GM23248 (cell line): ENCODE results near the gene MSI1. TPM values are rescaled to one million over a fixed set of nuclear protein-coding genes. Genes with fewer than 3 reads are reported as not detected.
A peak's percentile ranks its signal among the peaks of the same experiment; 100 is the strongest.
"Not testable (repeated sequence)": the region's sequence is repeated elsewhere in the genome, so short reads cannot be mapped to it uniquely, and the experiment has no call there.

Experiments
- DNase-seq: peaks from one replicate; pipeline ENCODE4 v3.0.0-alpha.2; 2015
- H2AFZ ChIP-seq: fragments of 200-600 bp; sonication (generic); 2 replicates; pipeline ENCODE4 v1.6.1; 2016; ENCODE audit warnings: antibody characterized with exemption
- H3F3A ChIP-seq: fragments of 200-600 bp; sonication (generic); 2 replicates; pipeline ENCODE4 v1.6.1; 2016; ENCODE audit warnings: mild to moderate bottlenecking, antibody characterized with exemption, mixed run types; ENCODE audit not compliant: insufficient read depth
- H3K27ac ChIP-seq: fragments of 200-600 bp; sonication (generic); 2 replicates; pipeline ENCODE4 v1.5.1; 2016; ENCODE audit warnings: mild to moderate bottlenecking
- H3K27me3 ChIP-seq: fragments of 200-600 bp; sonication (generic); replicated peaks from 2 replicates; pipeline ENCODE4 v1.6.1; 2016; ENCODE audit warnings: mild to moderate bottlenecking; ENCODE audit not compliant: insufficient read depth
- H3K36me3 ChIP-seq: fragments of 200-600 bp; sonication (generic); 2 replicates; pipeline ENCODE4 v1.6.1; 2016; ENCODE audit warnings: low read depth, mild to moderate bottlenecking
- H3K4me1 ChIP-seq: fragments of 200-600 bp; sonication (generic); 2 replicates; pipeline ENCODE4 v1.6.1; 2016; ENCODE audit warnings: mild to moderate bottlenecking; ENCODE audit not compliant: insufficient read depth
- H3K4me2 ChIP-seq: fragments of 200-600 bp; sonication (generic); one replicate; pipeline ENCODE4 v1.6.1; 2016; ENCODE audit warnings: mild to moderate bottlenecking; ENCODE audit not compliant: unreplicated experiment
- H3K4me3 ChIP-seq: fragments of 200-600 bp; sonication (generic); 2 replicates; pipeline ENCODE4 v1.5.1; 2016; ENCODE audit warnings: mild to moderate bottlenecking
- H3K79me2 ChIP-seq: fragments of 200-600 bp; sonication (generic); 2 replicates; pipeline ENCODE4 v1.6.1; 2016; ENCODE audit warnings: mild to moderate bottlenecking; ENCODE audit not compliant: insufficient read depth
- H3K9ac ChIP-seq: fragments of 200-600 bp; sonication (generic); 2 replicates; pipeline ENCODE4 v1.6.1; 2016; ENCODE audit warnings: mild to moderate bottlenecking
- H3K9me2 ChIP-seq: fragments of 200-600 bp; sonication (generic); 2 replicates; pipeline ENCODE4 v1.6.1; 2016; ENCODE audit warnings: mixed run types, mild to moderate bottlenecking, moderate library complexity; ENCODE audit not compliant: insufficient read depth
- H3K9me3 ChIP-seq: fragments of 200-600 bp; sonication (generic); one replicate; pipeline ENCODE4 v1.6.1; 2017; ENCODE audit warnings: low read depth
- H4K20me1 ChIP-seq: fragments of 200-600 bp; sonication (generic); 2 replicates; pipeline ENCODE4 v1.6.0; 2016; ENCODE audit not compliant: insufficient read depth
- EZH2 ChIP-seq: fragments of 200-600 bp; sonication (generic); IDR thresholded peaks from 2 replicates; pipeline ENCODE4 v1.6.1; 2018; ENCODE audit warnings: antibody characterized with exemption, mild to moderate bottlenecking; ENCODE audit not compliant: insufficient read depth, poor library complexity, severe bottlenecking
- EZH2phosphoT487 ChIP-seq: fragments of 200-600 bp; sonication (generic); IDR thresholded peaks from 2 replicates; pipeline ENCODE4 v1.6.1; 2018; ENCODE audit warnings: antibody characterized with exemption, moderate library complexity, mild to moderate bottlenecking, low read depth; ENCODE audit not compliant: insufficient read depth
- WGBS, 2 experiments: methylation state at CpG; one replicate each; pipeline ENCODE4 v1.1.6; 2015 to 2017; ENCODE audit warnings: low lambda C conversion rate in 2 of 2, low coverage in 1 of 2; ENCODE audit errors: missing lambda C conversion rate in 2 of 2; 5-methylcytosine and 5-hydroxymethylcytosine counted together
- in situ Hi-C: fragments of 300-500 bp; cut with MboI; formaldehyde crosslinking; loops from 2 replicates; pipeline ENCODE4 v1.15.0; 2020
- polyA plus RNA-seq: library from polyadenylated mRNA; unstranded; fragments of >200 nt; fragmentation: Nextera tagmentation; extraction: Ambion mirVana; gene quantifications from 2 replicates; pipeline ENCODE4 v1.2.1, GENCODE V29; 2016
- total RNA-seq: library from RNA; depleted of rRNA; stranded (reverse); fragments of >200 nt; shearing (Covaris generic); gene quantifications from 2 replicates; pipeline ENCODE4 v1.2.3, GENCODE V29; 2014

The MSI1 gene
- total and polyA plus RNA-seq, 2 experiments from 2014 or later = not detected

- Histone ChIP-seq H3K9me3 (no peaks in the 10 kb centered on the region), H2AFZ (no peak overlapping the region), H3K9me2 (no peaks in the 10 kb centered on the region), H3K27me3 (no peaks in the 10 kb centered on the region), H3K9ac (no peak overlapping the region), H3K36me3 (no peaks in the 10 kb centered on the region), H3K79me2 (no peaks in the 10 kb centered on the region), H3F3A (no peaks in the 10 kb centered on the region), H3K4me1 (no peaks in the 10 kb centered on the region), H3K27ac (no peak overlapping the region), H3K4me2 (no peak overlapping the region), H4K20me1 (no peaks in the 10 kb centered on the region), H3K4me3 (no peak overlapping the region)
- 19 to 26% methylated on average over 2 of the region's 2 CpGs for WGBS, 2 experiments
- no peak for DNase-seq
- TF ChIP-seq EZH2 (no peak), EZH2phosphoT487 (no peak)
- in situ Hi-C loops = no loop called here
These were observed 31.2 kb downstream of the MSI1 start for GRCh38 chr12:120337730-120338129.

GRCh38 chr12:120336392-120336791, 32.6 kb downstream of the MSI1 start:
- H3K4me1 ChIP-seq, H3K27me3 ChIP-seq, H3K79me2 ChIP-seq, DNase-seq, in situ Hi-C loops, H4K20me1 ChIP-seq, H3K9me3 ChIP-seq, H3K27ac ChIP-seq, H3K9me2 ChIP-seq, H2AFZ ChIP-seq, H3K4me2 ChIP-seq, H3F3A ChIP-seq, H3K36me3 ChIP-seq, H3K4me3 ChIP-seq, H3K9ac ChIP-seq: not testable (repeated sequence)
- WGBS, 2 experiments = 43 to 61% methylated on average over 2 of the region's 2 CpGs

GRCh38 chr12:120335447-120335846, 33.5 kb downstream of the MSI1 start:
- H3K9ac ChIP-seq, H3K79me2 ChIP-seq, in situ Hi-C loops, H3K4me2 ChIP-seq, H3K9me3 ChIP-seq, H3K4me3 ChIP-seq, H4K20me1 ChIP-seq, H3F3A ChIP-seq, H3K4me1 ChIP-seq, H3K36me3 ChIP-seq, H3K27me3 ChIP-seq, H3K9me2 ChIP-seq, H3K27ac ChIP-seq: not testable (repeated sequence)
- peak; percentile 67 for DNase-seq
- WGBS, 2 experiments = 15 to 18% methylated on average over 12 of the region's 12 CpGs
- H2AFZ ChIP-seq = peak overlapping the region; percentile 36; the same call in 1 of the 2 replicates

GRCh38 chr12:120332523-120332922, 36.4 kb downstream of the MSI1 start:
- no peak for DNase-seq
- Histone ChIP-seq H3K27me3 (no peaks in the 10 kb centered on the region), H3K9ac (no peak overlapping the region), H2AFZ (no peak overlapping the region), H3K36me3 (no peaks in the 10 kb centered on the region), H4K20me1 (no peaks in the 10 kb centered on the region), H3F3A (no peaks in the 10 kb centered on the region), H3K4me1 (no peaks in the 10 kb centered on the region), H3K79me2 (no peaks in the 10 kb centered on the region), H3K4me2 (no peak overlapping the region), H3K27ac (no peak overlapping the region), H3K9me3 (no peaks in the 10 kb centered on the region), H3K9me2 (no peaks in the 10 kb centered on the region), H3K4me3 (no peak overlapping the region)
- 51 to 55% methylated on average over 6 to 7 of the region's 7 CpGs for WGBS, 2 experiments
- TF ChIP-seq EZH2 (no peak), EZH2phosphoT487 (no peak)
- in situ Hi-C loops = no loop called here

- no peaks in the 10 kb centered on the region for H3K79me2 ChIP-seq
- no peak overlapping the region for H3K9ac ChIP-seq
- H3K27me3 ChIP-seq = no peaks in the 10 kb centered on the region
- no peaks in the 10 kb centered on the region for H3K9me2 ChIP-seq
- no peak overlapping the region for H2AFZ ChIP-seq
- no peaks in the 10 kb centered on the region for H3K9me3 ChIP-seq
- 69 to 71% methylated on average over 5 of the region's 5 CpGs for WGBS, 2 experiments
- no peak overlapping the region for H3K27ac ChIP-seq
- in situ Hi-C loops = no loop called here
- H4K20me1 ChIP-seq = no peaks in the 10 kb centered on the region
- no peak overlapping the region for H3K4me2 ChIP-seq
- no peak for DNase-seq
- no peaks in the 10 kb centered on the region for H3K36me3 ChIP-seq
- H3K4me1 ChIP-seq = no peaks in the 10 kb centered on the region
- no peak overlapping the region for H3K4me3 ChIP-seq
- H3F3A ChIP-seq = no peaks in the 10 kb centered on the region
- TF ChIP-seq EZH2phosphoT487 (no peak), EZH2 (no peak)
These were observed 36.9 kb downstream of the MSI1 start for GRCh38 chr12:120332041-120332440.
